Neural crest cell (in vitro differentiated cells): Measurements from ENCODE around the gene CXCL13. TPM values are rescaled to one million over a fixed set of nuclear protein-coding genes. Genes with fewer than 3 reads are reported as not detected.

Experiments used
- DNase-seq: peaks from one replicate; pipeline ENCODE4 v3.0.0; 2021; ENCODE audit warnings: low read depth, mixed read lengths, low spot score
- H3K27ac Mint-ChIP-seq: one replicate; pipeline ENCODE4 v1.8.0; 2021; ENCODE audit warnings: mild to moderate bottlenecking, mixed read lengths; ENCODE audit not compliant: unreplicated experiment
- H3K27me3 Mint-ChIP-seq: 2 replicates; pipeline ENCODE4 v1.8.0; 2021; ENCODE audit warnings: low read depth, mild to moderate bottlenecking, mixed read lengths
- H3K36me3 Mint-ChIP-seq: 2 replicates; pipeline ENCODE4 v1.8.0; 2021; ENCODE audit warnings: low read depth, mild to moderate bottlenecking, mixed read lengths
- H3K4me1 Mint-ChIP-seq: 2 replicates; pipeline ENCODE4 v1.8.0; 2021; ENCODE audit warnings: mixed read lengths
- H3K4me3 Mint-ChIP-seq: one replicate; pipeline ENCODE4 v1.8.0; 2021; ENCODE audit warnings: mild to moderate bottlenecking, mixed read lengths
- H3K9me3 Mint-ChIP-seq: 2 replicates; pipeline ENCODE4 v1.8.0; 2021; ENCODE audit warnings: mixed read lengths
- total RNA-seq: library from RNA; stranded (reverse); gene quantifications from 2 replicates; pipeline ENCODE4 v1.2.1, GENCODE V29; 2021
- TF ChIP-seq, protein P1 (sequence below): fragments of 200-600 bp; sonication (generic); conservative IDR thresholded peaks from 2 replicates; pipeline ENCODE4 v1.5.0; 2021; ENCODE audit warnings: antibody characterized with exemption, mild to moderate bottlenecking

Gene CXCL13
- total RNA-seq, 1 donor from 2014 or later, result not detected

DNA sequence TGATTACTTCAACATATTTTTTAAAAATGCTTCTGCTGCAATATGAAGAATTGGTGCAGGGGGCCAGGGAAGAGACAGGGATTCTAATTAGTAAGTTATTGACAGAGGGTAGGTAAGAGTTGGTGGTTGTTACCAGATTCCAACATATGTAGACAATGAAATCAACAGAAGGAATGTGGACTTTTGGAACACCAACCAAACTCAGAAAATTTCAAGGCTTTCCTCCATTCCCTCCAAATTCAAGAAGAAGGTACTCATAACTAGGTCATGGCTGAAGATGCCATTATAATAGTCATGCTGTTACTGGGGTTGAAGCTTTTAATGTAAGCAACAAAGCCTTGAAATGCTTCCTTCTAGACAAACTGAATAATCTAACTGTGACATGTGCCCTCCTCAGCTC lies 22.9 kb upstream of the CXCL13 start:
- H3K36me3 Mint-ChIP-seq, result no peaks in the 10 kb centered on the region
- H3K4me1 Mint-ChIP-seq, result no peaks in the 10 kb centered on the region
- peaks cover 9% of the 10 kb centered on the region for H3K9me3 Mint-ChIP-seq
- no peak for DNase-seq
- no peak overlapping the region for H3K27ac Mint-ChIP-seq
- no peaks in the 10 kb centered on the region for H3K27me3 Mint-ChIP-seq
- H3K4me3 Mint-ChIP-seq, result no peak overlapping the region
- TF ChIP-seq, protein P1, sequence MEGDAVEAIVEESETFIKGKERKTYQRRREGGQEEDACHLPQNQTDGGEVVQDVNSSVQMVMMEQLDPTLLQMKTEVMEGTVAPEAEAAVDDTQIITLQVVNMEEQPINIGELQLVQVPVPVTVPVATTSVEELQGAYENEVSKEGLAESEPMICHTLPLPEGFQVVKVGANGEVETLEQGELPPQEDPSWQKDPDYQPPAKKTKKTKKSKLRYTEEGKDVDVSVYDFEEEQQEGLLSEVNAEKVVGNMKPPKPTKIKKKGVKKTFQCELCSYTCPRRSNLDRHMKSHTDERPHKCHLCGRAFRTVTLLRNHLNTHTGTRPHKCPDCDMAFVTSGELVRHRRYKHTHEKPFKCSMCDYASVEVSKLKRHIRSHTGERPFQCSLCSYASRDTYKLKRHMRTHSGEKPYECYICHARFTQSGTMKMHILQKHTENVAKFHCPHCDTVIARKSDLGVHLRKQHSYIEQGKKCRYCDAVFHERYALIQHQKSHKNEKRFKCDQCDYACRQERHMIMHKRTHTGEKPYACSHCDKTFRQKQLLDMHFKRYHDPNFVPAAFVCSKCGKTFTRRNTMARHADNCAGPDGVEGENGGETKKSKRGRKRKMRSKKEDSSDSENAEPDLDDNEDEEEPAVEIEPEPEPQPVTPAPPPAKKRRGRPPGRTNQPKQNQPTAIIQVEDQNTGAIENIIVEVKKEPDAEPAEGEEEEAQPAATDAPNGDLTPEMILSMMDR, result no peak

DNA sequence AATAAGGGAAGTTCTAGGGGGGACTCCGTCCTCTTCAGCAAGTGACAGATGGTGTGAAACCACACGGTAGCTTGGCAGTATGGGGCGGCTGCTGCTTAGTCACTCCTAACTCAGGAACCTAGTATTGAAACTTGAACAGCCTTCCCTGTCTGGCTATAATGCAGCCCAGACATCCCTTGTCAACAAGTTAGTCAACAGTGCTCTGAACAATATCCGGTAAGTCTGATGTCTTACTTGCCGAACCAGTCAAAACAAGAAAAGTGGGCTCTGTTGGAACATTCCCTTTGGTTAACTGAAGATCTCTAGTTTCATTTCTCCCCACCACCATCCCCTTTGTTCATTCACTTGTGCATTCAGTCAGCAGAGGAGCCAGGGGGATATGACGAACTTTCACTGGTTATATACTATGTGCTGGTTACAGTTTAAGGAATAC lies 18.7 kb upstream of the CXCL13 start:
- DNase-seq, result no peak
- H3K4me3 Mint-ChIP-seq, result no peak overlapping the region
- H3K9me3 Mint-ChIP-seq, result peaks cover 9% of the 10 kb centered on the region
- H3K27ac Mint-ChIP-seq, result no peak overlapping the region
- H3K36me3 Mint-ChIP-seq, result no peaks in the 10 kb centered on the region
- peaks cover 13% of the 10 kb centered on the region for H3K4me1 Mint-ChIP-seq
- TF ChIP-seq, protein P1, result no peak
- H3K27me3 Mint-ChIP-seq, result no peaks in the 10 kb centered on the region

- no peak for DNase-seq
- no peak overlapping the region for H3K27ac Mint-ChIP-seq
- no peaks in the 10 kb centered on the region for H3K9me3 Mint-ChIP-seq
- H3K4me1 Mint-ChIP-seq, result peaks cover 13% of the 10 kb centered on the region
- TF ChIP-seq, protein P1, result no peak
- H3K4me3 Mint-ChIP-seq, result no peak overlapping the region
- no peaks in the 10 kb centered on the region for H3K27me3 Mint-ChIP-seq
- H3K36me3 Mint-ChIP-seq, result no peaks in the 10 kb centered on the region
Observed at GRCh38 chr4:77590482-77590881, 15.1 kb upstream of the CXCL13 start.

GRCh38 chr4:77591532-77591931 lies 14.1 kb upstream of the CXCL13 start:
- Mint-ChIP-seq H3K4me1 (peaks cover 13% of the 10 kb centered on the region), H3K27ac (no peak overlapping the region), H3K36me3 (no peaks in the 10 kb centered on the region), H3K9me3 (no peaks in the 10 kb centered on the region), H3K4me3 (no peak overlapping the region), H3K27me3 (no peaks in the 10 kb centered on the region)
- TF ChIP-seq, protein P1, result no peak
- DNase-seq, result no peak

- H3K9me3 Mint-ChIP-seq, result no peaks in the 10 kb centered on the region
- H3K27ac Mint-ChIP-seq, result no peak overlapping the region
- no peaks in the 10 kb centered on the region for H3K27me3 Mint-ChIP-seq
- H3K36me3 Mint-ChIP-seq, result no peaks in the 10 kb centered on the region
- TF ChIP-seq, protein P1, result no peak
- no peak overlapping the region for H3K4me3 Mint-ChIP-seq
- no peak for DNase-seq
- peaks cover 13% of the 10 kb centered on the region for H3K4me1 Mint-ChIP-seq
Observed at GRCh38 chr4:77593101-77593500, 12.5 kb upstream of the CXCL13 start.

- no peak for DNase-seq
- H3K36me3 Mint-ChIP-seq, result no peaks in the 10 kb centered on the region
Observed at GRCh38 chr4:77593993-77594392, 11.6 kb upstream of the CXCL13 start.

More at GRCh38 chr4:77593993-77594392, 11.6 kb upstream of the CXCL13 start:
- no peaks in the 10 kb centered on the region for H3K9me3 Mint-ChIP-seq
- TF ChIP-seq, protein P1, result no peak
- no peak overlapping the region for H3K27ac Mint-ChIP-seq
- H3K4me3 Mint-ChIP-seq, result no peak overlapping the region
- no peaks in the 10 kb centered on the region for H3K27me3 Mint-ChIP-seq
- peaks cover 13% of the 10 kb centered on the region for H3K4me1 Mint-ChIP-seq
